ENCODE data around the gene SLC22A4. TPM values are rescaled to one million over a fixed set of nuclear protein-coding genes. Genes with fewer than 3 reads are reported as not detected.

SLC22A4 gene
- total RNA-seq, 1 donor from 2014 or later = 2.1 TPM

DNA sequence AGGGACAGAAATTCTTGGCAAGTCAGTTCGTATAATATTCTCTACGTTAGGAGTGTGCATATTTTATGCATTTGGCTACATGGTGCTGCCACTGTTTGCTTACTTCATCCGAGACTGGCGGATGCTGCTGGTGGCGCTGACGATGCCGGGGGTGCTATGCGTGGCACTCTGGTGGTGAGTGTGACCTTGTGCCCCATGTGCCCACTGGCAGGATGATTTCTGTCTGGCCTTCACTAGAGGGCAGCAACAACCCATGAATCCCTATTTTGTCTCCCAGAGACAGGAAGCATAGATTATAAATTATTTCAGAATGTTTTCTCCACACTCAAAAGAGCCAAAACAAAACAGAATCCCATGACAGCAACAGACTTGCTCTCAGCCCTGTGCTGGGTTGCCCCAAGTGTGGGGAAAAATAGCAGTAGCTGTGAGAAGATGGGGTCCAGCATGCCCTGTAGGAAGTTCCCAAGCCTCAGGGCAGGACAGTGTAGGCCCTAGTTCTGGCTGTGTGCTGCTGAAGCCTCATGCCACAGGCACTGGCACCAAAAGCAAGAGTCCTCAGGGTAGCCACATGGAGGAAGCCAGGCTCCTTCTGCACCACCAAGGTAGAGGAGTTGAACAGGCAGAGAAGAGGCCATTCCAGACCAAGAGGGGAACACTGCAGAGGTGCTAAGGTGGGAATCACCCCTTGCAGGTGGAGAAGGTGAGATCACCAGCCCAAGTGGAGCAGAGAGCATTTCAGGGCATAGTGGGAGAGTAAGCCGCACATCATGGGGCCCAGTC, 91.3 kb downstream of the SLC22A4 start:
- Mint-ChIP-seq H3K9me3 (no peaks in the 10 kb centered on the region), H3K4me3 (no peak overlapping the region), H3K4me1 (peaks cover 58% of the 10 kb centered on the region), H3K27me3 (ENCODE audit: low read depth) (no peaks in the 10 kb centered on the region), H3K36me3 (peaks cover 7% of the 10 kb centered on the region), H3K27ac (peak overlapping the region; percentile 94)
- peak; percentile 23 for TF ChIP-seq CTCF (IDR thresholded peaks at IDR 0.05; ENCODE audit: unreplicated experiment)
- no peak for DNase-seq (ENCODE audit: low spot score in 2 of 2, unreplicated experiment in 2 of 2)

GRCh38 chr5:132386644-132387286, 92.6 kb downstream of the SLC22A4 start:
- Mint-ChIP-seq H3K9me3 (no peaks in the 10 kb centered on the region), H3K4me3 (no peak overlapping the region), H3K36me3 (peaks cover 6% of the 10 kb centered on the region), H3K4me1 (peaks cover 67% of the 10 kb centered on the region), H3K27ac (peak overlapping the region; percentile 98), H3K27me3 (ENCODE audit: low read depth) (no peaks in the 10 kb centered on the region)
- DNase-seq (ENCODE audit: low spot score in 2 of 2, unreplicated experiment in 2 of 2) = peak; percentile 50 to 74
- peak; percentile 64 for TF ChIP-seq CTCF (IDR thresholded peaks at IDR 0.05; ENCODE audit: unreplicated experiment)

DNA sequence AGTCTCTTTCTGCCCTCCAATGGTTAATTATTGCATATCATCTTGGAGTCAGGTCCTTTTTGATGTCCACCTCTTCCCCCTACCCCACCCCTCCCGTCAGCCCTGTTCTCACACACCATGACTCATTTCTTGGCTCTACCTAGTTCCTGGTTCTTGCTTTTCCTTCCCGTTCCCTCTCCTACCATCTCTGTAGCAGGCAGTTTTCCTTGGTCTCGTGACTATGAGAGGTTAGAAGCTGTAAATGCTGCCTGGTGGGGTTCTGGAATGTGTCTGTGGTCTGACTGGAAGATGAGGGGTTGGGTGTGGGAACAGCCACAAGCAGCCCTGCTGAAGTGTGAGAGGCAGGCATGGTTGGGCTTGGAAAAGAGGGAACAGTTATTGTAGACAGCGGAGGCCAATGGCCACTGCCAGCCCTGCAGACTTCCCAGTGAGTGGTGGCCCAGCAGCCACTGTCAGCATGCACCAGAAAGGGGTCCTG, 93.5 kb downstream of the SLC22A4 start:
- peak overlapping the region; percentile 40 for H3K4me3 Mint-ChIP-seq
- H3K4me1 Mint-ChIP-seq = peaks cover 70% of the 10 kb centered on the region
- H3K27me3 Mint-ChIP-seq (ENCODE audit: low read depth) = no peaks in the 10 kb centered on the region
- H3K36me3 Mint-ChIP-seq = peaks cover 3% of the 10 kb centered on the region
- H3K9me3 Mint-ChIP-seq = no peaks in the 10 kb centered on the region
- DNase-seq (ENCODE audit: low spot score in 2 of 2, unreplicated experiment in 2 of 2) = peak in 1 of 2 experiments; percentile 57
- H3K27ac Mint-ChIP-seq = peak overlapping the region; percentile 98
- no peak for TF ChIP-seq CTCF (IDR thresholded peaks at IDR 0.05; ENCODE audit: unreplicated experiment)

- peak overlapping the region; percentile 98 for H3K27ac Mint-ChIP-seq
Observed at GRCh38 chr5:132388244-132389050, 94.3 kb downstream of the SLC22A4 start.

More at GRCh38 chr5:132388244-132389050, 94.3 kb downstream of the SLC22A4 start:
- peaks cover 65% of the 10 kb centered on the region for H3K4me1 Mint-ChIP-seq
- H3K27me3 Mint-ChIP-seq (ENCODE audit: low read depth) = no peaks in the 10 kb centered on the region
- no peak overlapping the region for H3K4me3 Mint-ChIP-seq
- peaks cover 5% of the 10 kb centered on the region for H3K36me3 Mint-ChIP-seq
- TF ChIP-seq CTCF (IDR thresholded peaks at IDR 0.05; ENCODE audit: unreplicated experiment) = no peak
- H3K9me3 Mint-ChIP-seq = no peaks in the 10 kb centered on the region
- DNase-seq (ENCODE audit: low spot score in 2 of 2, unreplicated experiment in 2 of 2) = no peak
